NCI-H2227 (cell line): ENCODE data around the gene ST7.

Experiments used
- DNase-seq: peaks from one replicate; lab custom pipeline; 2025; ENCODE audit not compliant: unreplicated experiment; lab: John Stamatoyannopoulos, UW

ST7 gene

DNA sequence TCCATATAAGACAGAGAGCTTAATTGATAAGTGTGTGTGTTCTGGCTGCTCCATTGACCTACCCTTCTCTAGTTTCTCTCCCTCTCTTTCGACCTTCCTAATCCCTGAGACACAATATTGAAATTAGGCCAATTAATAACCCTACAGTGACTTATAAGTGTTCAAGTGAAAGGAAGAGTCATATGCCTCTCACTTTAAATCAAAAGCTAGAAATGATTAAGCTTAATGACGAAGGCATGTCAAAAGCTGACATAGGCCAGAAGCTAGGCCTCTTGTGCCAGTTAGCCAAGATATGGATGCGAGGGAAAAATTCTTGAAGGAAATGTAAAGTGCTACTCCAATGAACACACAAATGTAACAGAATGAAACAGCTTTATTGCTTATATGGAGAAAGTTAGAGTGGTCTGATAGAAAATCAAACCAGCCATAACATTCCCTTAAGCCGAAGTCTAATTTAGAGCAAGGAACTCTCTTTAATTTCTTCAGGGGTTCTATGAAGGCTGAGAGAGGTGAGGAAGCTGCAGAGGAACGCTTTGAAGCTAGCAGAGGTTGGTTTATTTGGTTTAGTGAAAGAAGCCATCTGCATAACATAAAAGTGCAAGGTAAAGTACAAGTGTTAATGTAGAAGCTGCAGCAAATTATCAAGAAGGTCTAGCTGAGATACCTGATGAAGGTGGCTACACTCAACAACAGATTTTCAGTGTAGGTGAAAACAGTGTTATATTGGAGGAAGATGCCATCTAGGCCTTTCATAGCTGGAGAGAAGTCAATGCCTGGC, 53.8 kb downstream of the ST7 start:
- DNase-seq, result no peak

GRCh38 chr7:117008118-117008885, 55.0 kb downstream of the ST7 start:
- no peak for DNase-seq

DNA sequence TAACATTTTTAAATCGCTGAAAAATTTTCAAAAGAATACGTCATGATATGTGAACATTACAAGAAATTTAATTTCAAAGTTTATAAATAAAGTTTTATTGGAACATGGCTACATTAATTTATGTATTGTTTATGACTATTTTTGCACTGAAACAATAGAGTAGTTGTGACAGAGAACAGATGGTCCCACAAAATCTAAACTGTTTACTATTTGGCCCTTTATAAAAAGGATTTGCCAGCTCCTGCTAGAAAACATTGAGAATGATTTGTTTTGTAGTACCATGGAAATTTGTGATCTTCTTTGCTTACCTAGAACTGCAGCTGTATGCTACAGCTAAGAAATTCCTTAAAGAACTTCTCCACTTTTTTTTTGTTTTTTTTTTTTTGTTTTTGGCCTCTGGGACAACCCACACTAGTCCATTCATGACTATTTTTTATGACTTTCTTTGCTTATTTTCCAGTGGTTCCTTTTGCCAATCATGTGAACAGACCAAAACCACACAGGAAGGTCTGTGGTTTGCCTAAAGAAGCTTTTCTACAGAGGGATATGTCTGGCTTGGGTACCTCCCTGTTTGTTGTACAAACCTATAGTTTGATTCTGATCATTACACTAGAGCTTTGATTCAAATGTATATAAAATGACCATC, 55.7 kb downstream of the ST7 start:
- no peak for DNase-seq

- DNase-seq, result no peak
These were observed 56.5 kb downstream of the ST7 start for GRCh38 chr7:117009705-117010361.

- no peak for DNase-seq
These were observed 57.3 kb downstream of the ST7 start for GRCh38 chr7:117010375-117011133.

- DNase-seq, result no peak
These were observed 58.3 kb downstream of the ST7 start for GRCh38 chr7:117011419-117012260.

DNA sequence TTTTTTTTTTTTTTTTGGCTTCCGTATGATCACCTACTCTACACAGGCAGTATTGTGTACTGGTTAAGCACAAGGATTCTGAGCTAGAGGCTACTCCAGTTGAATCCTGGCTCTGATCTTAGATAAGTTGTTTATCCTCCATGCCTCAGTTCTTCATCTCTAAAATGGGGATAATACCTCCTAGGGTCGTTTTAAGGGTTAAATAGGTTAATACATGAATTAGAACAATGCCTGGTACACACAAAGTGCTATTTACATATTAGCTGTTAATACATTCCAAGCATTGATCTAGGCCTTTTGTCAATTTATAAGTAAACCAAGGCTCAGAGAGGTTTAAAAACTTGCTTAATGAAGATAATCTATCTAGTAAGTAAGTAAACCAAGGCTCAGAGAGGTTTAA, 59.0 kb downstream of the ST7 start:
- no peak for DNase-seq

- peak; percentile 34 for DNase-seq
These were observed 59.4 kb downstream of the ST7 start for GRCh38 chr7:117012696-117013095.

DNA sequence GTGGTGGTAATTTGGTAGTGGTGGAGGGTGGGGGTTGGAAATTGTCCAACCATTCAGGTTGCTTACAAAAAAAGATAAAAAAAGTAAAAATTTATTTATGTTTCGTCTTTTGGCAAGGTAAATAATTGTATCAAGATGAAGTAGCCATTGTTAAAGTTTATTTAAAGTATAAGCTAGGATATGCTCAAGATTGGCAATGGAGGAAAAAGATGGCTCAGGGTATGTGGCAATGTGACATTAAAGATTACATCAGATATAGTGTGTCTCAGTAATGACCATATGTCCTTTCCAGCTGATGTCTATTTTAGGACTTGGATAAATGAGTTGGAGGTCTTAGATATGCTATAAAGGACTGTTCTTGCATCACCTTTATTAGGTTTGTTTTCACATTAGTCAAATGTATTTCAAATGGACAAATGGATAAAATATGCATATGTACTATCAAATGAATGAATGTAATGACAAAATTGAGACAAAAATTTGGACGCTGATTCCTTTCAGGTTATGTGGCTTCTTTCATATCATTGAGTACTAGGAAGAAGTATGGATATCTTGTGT, 60.9 kb downstream of the ST7 start:
- DNase-seq, result no peak

DNA sequence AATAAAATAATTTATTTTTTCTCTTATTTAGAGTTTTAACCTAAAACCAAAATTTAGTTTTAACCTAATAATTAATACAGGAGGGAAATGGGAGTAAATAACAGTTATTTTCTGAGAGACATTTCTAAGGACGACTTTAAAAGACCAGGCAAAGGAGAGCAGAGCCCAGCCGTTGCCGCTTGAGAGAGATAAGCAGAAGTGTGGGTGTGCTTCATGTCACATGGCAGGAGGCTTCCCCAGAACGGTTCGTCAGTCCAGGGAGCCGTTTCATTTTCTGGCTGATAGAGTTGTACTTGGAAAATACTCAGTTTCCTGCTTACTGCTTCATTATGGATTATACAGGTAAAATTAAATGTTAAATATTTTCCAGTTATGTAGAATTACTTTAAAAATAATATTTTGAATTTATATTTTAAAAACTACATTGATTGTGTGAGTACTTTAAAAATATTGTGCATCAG, 61.4 kb downstream of the ST7 start:
- DNase-seq, result peak; percentile 29

DNA sequence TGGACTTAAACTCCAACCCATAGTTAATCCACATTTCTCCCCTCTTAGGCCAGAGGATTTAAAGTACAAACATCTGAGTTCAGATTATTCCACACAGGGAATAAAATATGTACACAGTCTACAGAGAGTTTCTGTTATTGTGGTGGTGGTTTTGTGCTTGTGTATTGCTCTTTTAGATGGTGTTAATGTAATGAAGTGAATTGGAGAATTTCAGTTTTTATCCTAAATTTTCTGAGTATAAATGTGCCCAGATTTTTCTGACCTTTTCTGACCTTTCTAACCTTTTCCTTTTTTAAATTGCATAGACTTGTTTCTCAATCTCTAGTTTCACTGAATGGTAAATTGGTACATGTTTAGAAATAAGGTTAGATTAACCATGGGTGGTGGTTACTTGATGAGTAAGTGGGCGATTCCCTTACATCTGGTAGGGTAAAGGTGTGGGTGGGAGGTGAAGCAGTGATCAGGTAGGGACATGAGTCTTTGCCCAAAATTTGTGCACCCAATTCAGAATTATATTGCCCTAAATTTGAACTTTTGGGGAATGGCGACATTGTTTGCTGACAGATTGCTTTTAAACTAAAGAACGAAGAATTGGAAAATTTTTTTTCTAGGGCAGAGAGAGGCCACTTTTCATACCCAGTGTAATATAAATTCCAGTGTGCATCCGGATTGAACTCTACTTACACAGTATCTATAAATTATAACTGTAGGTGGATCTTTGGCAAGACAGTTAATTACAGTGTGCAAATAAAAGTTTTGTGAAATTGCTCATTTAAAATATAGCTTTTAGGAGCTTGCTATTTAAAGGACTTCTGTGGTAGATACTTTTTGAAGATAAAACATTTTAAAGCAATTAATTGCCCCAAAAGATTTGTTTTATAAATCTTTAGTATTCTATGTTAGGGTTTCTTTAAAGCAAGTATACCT, 62.2 kb downstream of the ST7 start:
- no peak for DNase-seq

DNA sequence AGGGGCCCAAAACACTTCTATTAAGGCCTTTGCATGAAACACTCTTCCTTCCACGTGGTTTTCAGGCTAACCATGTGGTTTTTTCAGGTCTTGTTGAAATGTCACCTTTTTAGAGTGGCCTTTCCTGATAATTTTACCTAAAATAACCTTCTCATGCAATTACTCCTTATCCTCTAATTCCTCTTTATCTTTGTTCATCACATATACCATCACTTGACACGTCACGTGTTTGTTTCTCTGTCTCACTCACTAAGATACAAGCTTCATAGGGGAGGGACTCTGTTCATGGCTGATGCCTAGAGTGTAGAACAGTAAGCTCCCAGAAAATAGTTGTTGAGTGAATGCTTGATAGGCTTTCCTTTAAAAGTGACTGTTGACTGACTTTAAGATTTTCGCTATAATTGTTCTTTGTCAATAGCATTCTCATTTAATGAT, 63.7 kb downstream of the ST7 start:
- DNase-seq, result no peak

DNA sequence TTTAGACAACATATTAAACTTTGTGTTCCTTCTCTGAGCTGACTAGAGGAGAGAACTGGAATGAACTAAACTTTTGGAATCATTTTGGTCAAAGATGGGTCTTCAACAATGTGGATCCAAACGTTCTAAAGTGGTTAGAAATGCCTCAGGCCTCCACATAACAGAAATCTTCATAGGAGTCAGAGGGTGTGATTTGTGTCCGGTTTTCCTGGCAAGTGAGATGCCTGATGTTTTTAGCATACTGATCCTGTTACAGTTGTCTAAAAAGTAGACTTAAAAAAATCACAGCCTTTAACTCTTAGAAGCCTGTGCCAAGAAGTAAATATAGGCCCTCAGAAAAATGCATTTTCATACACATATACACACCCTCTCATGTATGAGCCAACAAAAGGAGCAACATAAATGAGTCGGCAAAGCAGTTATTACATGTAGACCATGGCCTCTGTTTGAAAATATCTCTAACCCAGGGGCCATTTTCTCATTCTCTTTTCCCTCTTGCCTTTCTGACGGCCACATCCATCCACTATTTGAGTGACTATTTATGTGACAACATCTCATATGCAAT, 64.5 kb downstream of the ST7 start:
- DNase-seq, result no peak

DNA sequence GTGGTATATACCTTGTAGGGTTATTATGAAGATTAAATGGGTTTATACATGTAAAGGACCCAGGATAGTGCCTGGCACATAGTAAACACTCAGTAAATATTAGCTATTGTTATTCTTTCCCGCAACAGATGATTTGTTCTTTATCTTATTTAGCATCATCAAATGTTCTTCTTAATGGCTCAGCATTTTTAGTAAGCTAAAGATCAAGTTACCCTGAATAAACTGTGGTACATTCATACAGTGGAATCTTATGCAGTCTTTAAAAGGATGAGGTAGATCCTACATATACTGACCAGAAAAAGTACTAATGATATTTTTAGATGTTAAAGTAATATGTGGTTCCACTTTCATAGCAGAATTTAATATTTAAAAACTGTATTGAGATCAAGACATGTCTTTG, 65.4 kb downstream of the ST7 start:
- no peak for DNase-seq

GRCh38 chr7:117019287-117019686, 66.0 kb downstream of the ST7 start:
- DNase-seq, result no peak

- peak; percentile 92 for DNase-seq
These were observed 66.7 kb downstream of the ST7 start for GRCh38 chr7:117019786-117020590.

DNA sequence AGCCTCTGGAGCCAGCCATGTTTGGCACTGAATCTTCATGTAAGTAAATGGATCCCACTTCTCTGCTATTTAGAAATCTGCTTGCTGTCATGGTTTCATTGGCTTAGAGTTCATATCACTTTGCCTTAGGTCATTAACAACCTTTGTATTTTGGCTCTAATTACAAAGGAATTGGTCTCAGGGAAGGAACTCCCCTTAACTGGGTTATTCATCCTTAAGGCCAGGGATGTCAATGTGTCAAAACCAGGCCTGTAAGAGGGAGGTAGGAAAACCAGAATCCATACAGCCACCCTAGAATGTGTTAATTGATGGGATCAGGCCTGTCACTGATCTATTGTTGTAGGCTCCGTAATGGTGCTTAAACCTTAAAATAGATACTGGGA, 67.3 kb downstream of the ST7 start:
- DNase-seq, result peak; percentile 43
